NCI-H128 (cell line): ENCODE data around the gene ZNF354C.
A peak's percentile ranks its signal among the peaks of the same experiment; 100 is the strongest.
"Not testable (repeated sequence)": the region's sequence is repeated elsewhere in the genome, so short reads cannot be mapped to it uniquely, and the experiment has no call there.

ENCODE experiments used
- DNase-seq: peaks from one replicate; lab custom pipeline; 2025; ENCODE audit not compliant: unreplicated experiment; lab: John Stamatoyannopoulos, UW

Gene ZNF354C

GRCh38 chr5:179060116-179061008, at the start of gene ZNF354C:
Gene ZNF354C, plus strand, starts transcription at chr5:179060373. Its CDS starts 1,696 bp downstream, at chr5:179062069.
- DNase-seq, result peak; percentile 77

DNA sequence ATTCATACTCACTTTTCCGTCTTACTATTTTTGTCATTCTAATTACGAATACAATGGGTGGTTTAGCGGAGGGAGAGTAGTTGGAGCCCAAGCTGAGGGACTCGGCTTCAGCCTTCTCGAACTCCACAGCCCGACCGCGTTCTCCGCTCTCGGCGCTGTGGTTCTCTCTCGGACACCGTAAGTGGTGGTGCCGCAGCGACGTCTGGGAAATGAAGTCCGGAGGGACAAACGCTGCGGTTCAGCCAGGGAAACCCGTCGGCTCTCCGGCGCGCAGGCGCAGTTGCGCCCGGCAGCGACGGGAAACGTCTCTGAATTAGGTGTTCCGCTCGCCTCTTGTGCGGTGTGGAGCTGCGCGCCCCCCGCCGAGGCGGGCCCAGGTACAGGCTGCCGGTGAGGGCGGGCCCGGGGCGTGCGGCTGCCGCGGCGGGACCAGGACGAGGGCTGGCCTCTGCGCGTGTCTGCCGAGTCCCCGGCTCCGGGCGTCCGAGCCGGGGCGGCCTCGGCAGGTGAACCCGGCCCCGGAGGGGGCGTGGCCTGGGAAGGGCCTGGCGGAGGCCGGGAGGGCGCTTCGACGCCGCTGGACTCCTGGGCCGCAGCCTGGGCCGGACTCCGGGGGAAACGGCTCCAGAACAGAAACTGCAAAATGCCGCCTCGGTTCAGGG, 36.5 kb upstream of the ZNF354C start, which contains the start of gene ZNF879:
Gene ZNF879 (plus strand): TSS at position 277 of the 662 bp plus-strand sequence. CDS start 1,201 bp downstream, outside the sequence.
- peak; percentile 87 for DNase-seq

- DNase-seq, result no peak
These were observed 27.1 kb upstream of the ZNF354C start for GRCh38 chr5:179033004-179033580.

DNA sequence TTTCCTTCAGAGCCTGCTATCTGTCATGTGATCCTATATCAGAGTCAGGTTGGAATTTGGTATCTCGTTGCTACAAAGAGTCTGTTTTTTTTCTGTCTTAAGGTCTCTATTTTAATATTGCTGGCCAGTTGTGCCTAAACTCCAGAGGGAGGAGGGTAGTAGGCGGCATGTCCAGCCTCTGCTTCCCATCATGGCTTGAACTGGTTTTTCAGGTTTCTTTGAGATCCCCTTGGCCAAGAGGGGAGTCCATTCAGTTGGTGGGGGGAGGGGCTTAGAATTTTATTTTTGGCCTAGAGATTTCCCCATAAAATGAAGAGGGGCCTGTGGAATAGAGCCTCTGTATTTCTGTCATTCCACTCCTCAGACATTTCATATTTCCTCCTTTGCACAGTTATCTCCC, 15.4 kb upstream of the ZNF354C start:
- no peak for DNase-seq

DNA sequence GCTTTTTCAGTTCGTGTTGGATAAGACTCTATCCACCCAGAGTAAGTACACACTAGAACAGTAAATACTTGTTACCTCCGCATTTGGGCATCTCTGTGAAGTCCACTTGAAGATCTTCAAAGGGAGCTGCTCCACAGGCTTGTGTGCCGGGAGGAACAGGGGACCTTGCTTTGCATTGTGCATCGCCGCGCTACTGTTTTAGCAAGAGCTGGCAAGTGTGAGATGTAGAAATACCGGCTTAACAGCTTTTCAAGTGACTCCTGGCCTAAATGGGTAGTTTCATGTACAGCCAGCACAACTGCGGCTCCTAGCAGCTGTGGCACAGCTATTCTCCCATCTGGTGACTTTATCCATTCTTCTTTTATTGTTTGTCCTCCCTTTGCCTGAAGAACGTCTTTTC, 8.4 kb upstream of the ZNF354C start:
- no peak for DNase-seq

- DNase-seq, result no peak
These were observed 6.0 kb upstream of the ZNF354C start for GRCh38 chr5:179054036-179054785.

DNA sequence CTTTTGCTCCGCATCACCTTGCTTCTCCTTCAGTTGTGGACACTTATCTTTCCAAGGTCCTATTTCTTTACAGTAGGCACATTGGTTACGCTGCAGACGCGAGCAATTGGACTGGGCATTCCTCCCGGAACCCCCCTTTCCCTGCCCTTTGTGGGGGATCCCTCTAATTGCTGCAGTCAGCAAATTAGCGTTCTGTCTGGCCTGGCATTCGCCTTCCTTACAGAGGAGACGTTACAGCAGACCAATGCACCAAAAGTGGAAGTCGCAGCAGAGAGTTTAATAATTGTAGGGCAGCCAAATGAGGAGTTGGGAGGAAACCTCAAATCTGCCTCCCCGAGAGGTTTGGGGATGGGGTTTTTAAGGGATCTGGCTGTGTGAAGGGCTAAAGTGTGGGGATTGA, 5.3 kb upstream of the ZNF354C start:
- DNase-seq, result no peak

GRCh38 chr5:179055436-179055835, 4.7 kb upstream of the ZNF354C start:
- DNase-seq, result no peak

DNA sequence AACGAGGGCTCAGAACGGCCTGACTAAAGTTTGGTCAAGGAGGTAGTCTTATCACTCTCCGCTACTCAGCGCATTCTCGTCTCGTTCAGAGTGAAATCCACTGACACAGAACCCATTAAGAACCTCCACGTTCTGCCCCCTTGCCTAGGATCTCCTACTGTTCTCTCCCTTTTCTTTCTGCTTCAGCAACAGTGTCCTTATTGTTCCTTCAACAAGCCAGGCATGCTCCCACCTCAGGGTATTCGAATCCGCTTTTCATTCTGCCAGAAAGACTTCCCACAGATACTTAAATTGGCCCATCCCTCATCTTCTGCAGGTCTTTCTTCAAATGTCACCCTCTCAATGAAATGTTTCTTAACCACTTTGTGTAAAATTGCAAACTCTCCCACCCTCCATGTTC, 4.3 kb upstream of the ZNF354C start:
- no peak for DNase-seq

GRCh38 chr5:179061025-179061424, 852 bp downstream of the ZNF354C start:
- no peak for DNase-seq

- no peak for DNase-seq
These were observed 5.5 kb downstream of the ZNF354C start for GRCh38 chr5:179065703-179066102.

DNA sequence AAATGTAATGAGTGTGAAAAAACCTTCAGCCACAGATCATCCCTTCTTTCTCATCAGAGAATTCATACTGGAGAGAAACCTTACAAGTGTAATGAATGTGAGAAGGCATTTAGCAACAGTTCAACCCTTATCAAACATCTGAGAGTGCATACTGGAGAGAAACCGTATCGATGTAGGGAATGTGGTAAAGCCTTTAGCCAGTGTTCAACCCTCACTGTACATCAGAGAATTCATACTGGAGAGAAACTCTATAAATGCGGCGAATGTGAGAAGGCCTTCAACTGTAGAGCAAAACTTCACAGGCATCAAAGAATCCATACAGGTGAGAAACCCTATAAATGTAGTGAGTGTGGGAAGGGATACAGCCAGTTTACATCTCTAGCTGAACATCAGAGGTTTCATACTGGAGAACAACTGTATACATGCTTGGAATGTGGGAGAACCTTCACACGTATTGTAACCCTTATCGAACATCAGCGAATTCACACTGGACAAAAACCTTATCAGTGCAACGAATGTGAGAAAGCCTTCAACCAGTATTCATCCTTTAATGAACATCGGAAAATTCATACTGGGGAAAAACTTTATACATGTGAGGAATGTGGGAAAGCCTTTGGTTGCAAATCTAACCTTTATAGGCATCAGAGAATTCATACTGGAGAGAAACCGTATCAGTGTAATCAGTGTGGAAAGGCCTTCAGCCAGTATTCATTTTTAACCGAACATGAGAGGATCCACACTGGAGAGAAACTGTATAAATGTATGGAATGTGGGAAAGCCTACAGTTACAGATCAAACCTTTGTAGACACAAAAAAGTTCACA, 19.2 kb downstream of the ZNF354C start:
- no peak for DNase-seq

DNA sequence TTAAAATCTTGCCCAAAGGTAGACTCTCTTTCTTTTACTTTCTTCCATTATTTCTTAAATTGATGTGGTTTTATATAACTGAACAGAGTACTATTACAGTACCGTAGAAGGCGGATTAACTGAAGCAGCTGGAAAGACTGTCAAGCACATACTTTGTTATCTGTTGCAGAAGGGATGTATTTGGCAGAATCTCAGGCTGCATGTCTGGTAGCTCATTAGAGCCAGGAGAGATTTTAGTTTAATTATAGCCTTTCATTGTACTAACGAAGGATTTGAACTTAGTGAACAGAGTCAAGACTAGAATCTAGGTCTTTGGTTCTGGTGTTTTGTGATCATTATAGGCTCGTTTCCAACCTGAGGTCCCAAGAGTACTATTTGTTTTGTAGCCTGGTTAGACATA, 20.6 kb downstream of the ZNF354C start:
- no peak for DNase-seq

- DNase-seq, result no peak
These were observed 29.3 kb downstream of the ZNF354C start for GRCh38 chr5:179089502-179089901.

GRCh38 chr5:179101282-179101681, 41.1 kb downstream of the ZNF354C start:
- DNase-seq, result not testable (repeated sequence)

GRCh38 chr5:179110528-179110927, 50.4 kb downstream of the ZNF354C start:
- no peak for DNase-seq

DNA sequence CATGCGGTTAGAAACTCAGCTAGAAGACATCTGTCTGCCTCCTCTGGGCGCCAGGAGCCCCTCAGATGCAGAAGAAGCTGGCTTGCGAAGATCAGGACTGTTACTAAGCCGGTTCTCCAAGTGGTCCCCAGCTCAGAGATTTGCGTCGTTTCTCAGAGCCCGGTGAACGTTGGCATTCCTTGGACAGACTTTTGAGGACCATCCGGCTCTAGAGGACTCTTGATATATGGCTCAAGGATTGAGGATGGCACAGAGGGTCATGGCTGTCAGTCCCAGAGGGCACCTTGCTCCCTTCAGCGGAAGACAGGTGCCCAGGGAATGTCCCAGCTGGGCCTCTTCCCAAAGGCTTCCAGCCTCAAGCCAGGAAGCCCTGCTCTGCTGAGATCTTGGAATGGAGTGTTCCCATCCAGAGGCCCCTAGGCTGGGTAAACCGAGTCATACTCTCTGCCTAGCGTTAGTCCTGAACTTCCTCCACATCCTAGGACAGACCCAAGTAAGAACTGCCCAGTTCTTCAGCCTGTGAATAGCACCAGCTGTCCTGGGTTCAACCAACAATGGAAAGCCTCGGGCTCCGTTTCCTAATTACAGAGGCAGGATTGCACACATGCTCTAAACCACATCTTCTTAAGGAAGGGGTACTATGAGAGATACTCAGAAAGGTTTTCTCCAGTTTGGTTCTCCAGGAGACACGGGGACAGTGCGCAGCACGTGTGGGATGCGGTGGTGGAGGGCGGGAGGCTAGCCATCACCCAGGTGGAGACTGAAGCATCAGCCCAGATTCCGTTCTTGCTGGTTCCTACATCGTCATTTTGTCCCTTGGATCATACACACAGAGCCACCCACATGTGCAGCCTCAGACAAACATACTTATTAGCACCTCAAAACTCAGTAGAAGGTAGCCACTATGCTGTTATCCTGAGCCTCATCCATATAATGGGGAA, 51.4 kb downstream of the ZNF354C start:
- no peak for DNase-seq

- no peak for DNase-seq
These were observed 52.4 kb downstream of the ZNF354C start for GRCh38 chr5:179112469-179113142.

DNA sequence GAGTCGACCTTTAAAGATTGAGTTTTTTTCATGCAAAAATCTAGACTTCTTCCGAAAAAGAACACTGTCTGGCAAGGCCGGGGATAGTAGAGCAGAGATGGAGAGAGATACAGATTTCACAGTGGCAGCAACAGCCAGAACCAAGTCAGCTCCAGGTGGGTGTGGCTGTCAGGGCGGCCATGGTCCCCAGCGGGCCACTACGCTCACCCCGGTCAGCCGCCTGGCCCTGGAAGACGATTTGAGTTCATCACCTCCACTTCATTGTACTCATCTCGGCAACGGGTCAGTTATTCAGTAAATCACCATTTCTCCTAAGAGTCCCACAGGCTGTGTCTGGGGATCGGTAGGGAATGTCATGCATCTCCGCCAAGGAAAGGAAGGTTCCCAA, 53.0 kb downstream of the ZNF354C start:
- no peak for DNase-seq
